Kasumi-1 (cell line): Measurements from ENCODE around the gene SNAI1.
"Not testable (repeated sequence)": the region's sequence is repeated elsewhere in the genome, so short reads cannot be mapped to it uniquely, and the experiment has no call there.

Source experiments
- DNase-seq, 2 experiments: peaks; one replicate each; lab custom pipeline; 2025; lab: John Stamatoyannopoulos, UW

SNAI1 gene

GRCh38 chr20:49987015-49987867 lies 4.5 kb downstream of the SNAI1 start:
- DNase-seq: no peak

GRCh38 chr20:49987868-49988690 lies 5.3 kb downstream of the SNAI1 start:
- DNase-seq: no peak

- peak; percentile 25 to 39 for DNase-seq
Measured at GRCh38 chr20:49989234-49990065, 6.7 kb downstream of the SNAI1 start.

- DNase-seq: no peak
Measured at GRCh38 chr20:49990271-49990720, 7.5 kb downstream of the SNAI1 start.

- peak; percentile 89 to 91 for DNase-seq
Measured at GRCh38 chr20:49993301-49993751, 10.5 kb downstream of the SNAI1 start.

- no peak for DNase-seq
Measured at GRCh38 chr20:49995586-49995985, 12.8 kb downstream of the SNAI1 start.

- DNase-seq: not testable (repeated sequence)
Measured at GRCh38 chr20:49998478-49999188, 15.9 kb downstream of the SNAI1 start.

GRCh38 chr20:49999329-49999728 lies 16.5 kb downstream of the SNAI1 start:
- DNase-seq: no peak

- DNase-seq: peak in 1 of 2 experiments; percentile 12
Measured at GRCh38 chr20:50000548-50001222, 17.9 kb downstream of the SNAI1 start.

GRCh38 chr20:50001784-50002311 lies 19.1 kb downstream of the SNAI1 start:
- no peak for DNase-seq

GRCh38 chr20:50003253-50003656 lies 20.5 kb downstream of the SNAI1 start:
- DNase-seq: peak; percentile 92 to 93

GRCh38 chr20:50004229-50004628 lies 21.4 kb downstream of the SNAI1 start:
- DNase-seq: no peak

GRCh38 chr20:50005471-50005981 lies 22.7 kb downstream of the SNAI1 start:
- peak; percentile 86 to 94 for DNase-seq

GRCh38 chr20:50007369-50007768 lies 24.6 kb downstream of the SNAI1 start:
- DNase-seq: no peak

- DNase-seq: no peak
Measured at GRCh38 chr20:50008007-50008406, 25.2 kb downstream of the SNAI1 start.

- no peak for DNase-seq
Measured at GRCh38 chr20:50009521-50010454, 27.0 kb downstream of the SNAI1 start.

GRCh38 chr20:50011597-50011996 lies 28.8 kb downstream of the SNAI1 start:
- DNase-seq: not testable (repeated sequence)

- peak; percentile 86 to 92 for DNase-seq
Measured at GRCh38 chr20:50012282-50013263, 29.8 kb downstream of the SNAI1 start.
